ENCODE data around the gene TRPC6. TPM values are rescaled to one million over a fixed set of nuclear protein-coding genes. Genes with fewer than 3 reads are reported as not detected.

The TRPC6 gene
- total RNA-seq: under 1 TPM in 3 of 4 donors, not detected in 1; 0.11 to 0.29 (median 0.20) TPM

DNA sequence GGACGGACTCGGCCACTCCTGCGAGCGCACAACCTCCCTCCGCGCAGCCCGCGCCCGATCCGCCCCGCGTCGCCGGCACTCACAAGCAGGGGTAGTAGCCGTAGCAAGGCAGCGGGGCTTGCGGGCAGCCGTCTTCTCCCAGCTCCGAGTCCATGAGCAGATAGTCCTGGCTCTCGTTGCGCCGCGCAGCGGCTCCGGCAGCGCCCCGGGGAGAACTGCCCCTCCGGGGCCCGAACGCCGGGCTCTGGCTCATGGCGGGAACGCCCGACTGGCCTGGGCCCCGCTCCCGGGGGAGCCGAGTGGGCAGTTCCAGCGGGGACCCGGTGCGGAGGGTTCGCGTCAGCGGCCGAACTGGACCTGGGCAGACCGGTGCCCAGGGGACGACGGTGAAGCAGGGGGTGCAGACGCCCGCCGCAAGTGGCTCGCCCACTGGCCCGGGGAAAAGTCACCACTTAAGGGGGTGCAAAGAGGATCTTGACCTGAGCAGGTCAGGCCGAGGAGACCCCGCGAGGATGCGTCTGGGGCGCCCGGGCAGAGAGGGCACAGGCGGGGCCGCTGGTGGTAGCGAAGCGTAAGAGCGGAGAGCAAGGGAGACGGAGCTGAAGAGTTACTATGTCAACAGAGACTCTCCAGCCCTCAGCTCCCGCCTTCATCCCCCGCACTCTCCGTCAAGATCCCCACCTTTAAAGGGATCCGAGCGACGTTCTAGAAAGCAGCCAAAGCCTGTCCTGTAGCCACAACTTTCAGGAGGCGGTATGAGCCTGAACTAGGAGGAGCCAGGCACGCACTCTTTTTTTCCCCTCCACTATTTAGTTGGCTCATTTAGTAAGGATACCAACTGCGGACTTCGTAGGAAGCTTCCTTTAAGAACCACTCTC, at the start of gene TRPC6:
Gene TRPC6 (minus strand): TSS at position 757 of the 878 bp plus-strand sequence. CDS start 504 bp downstream, at position 253.
- Histone ChIP-seq H3K9me3 (peaks cover 0 to 3% (median 0%) of the 10 kb centered on the region in 3 donors), H3K27me3 (peaks cover 15 to 26% (median 16%) of the 10 kb centered on the region in 3 donors), H3K36me3 (no peaks in the 10 kb centered on the region), H3K4me1 (no peaks in the 10 kb centered on the region), H3K27ac (peak within 1 kb of the TSS; percentile 39 to 54 (median 42)), H3K4me3 (peak within 1 kb of the TSS; percentile 42 to 55 (median 48))
- in situ Hi-C loops (cut with MboI; ENCODE audit: low sequenced_read_pairs in 4 of 4) (no loop called here), intact Hi-C loops (cut with DNase I; ENCODE audit: low total_unique reads) (no loop called here)
- ATAC-seq: no peak
- DNase-seq: no peak
- TF ChIP-seq, protein P1, sequence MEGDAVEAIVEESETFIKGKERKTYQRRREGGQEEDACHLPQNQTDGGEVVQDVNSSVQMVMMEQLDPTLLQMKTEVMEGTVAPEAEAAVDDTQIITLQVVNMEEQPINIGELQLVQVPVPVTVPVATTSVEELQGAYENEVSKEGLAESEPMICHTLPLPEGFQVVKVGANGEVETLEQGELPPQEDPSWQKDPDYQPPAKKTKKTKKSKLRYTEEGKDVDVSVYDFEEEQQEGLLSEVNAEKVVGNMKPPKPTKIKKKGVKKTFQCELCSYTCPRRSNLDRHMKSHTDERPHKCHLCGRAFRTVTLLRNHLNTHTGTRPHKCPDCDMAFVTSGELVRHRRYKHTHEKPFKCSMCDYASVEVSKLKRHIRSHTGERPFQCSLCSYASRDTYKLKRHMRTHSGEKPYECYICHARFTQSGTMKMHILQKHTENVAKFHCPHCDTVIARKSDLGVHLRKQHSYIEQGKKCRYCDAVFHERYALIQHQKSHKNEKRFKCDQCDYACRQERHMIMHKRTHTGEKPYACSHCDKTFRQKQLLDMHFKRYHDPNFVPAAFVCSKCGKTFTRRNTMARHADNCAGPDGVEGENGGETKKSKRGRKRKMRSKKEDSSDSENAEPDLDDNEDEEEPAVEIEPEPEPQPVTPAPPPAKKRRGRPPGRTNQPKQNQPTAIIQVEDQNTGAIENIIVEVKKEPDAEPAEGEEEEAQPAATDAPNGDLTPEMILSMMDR (IDR thresholded peaks at IDR 0.05 in 4 of 5, conservative IDR thresholded peaks at IDR 0.05 in 1 of 5): no peak
- peak in 1 of 2 donors; percentile 2 for TF ChIP-seq POLR2A (IDR thresholded peaks at IDR 0.05)

DNA sequence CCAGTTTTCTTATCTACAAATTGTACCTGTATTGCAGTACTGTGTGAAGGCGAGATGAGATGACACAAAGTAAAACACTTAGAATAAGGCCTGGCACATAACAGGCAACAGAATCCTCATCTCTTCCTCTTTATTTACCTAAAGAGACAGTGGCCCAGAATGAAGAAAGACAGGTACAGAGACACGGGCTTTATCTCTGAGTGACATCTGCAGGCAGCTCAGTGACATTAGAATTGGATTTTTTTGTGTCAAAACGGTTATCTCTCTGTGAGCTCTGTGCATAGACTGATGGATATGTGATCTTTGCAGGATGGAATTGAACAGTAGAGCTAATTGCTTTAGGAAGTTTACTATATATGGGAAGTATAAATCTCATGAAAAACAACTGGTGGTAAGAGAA, 36.2 kb upstream of the TRPC6 start:
- H3K4me3 ChIP-seq: no peak overlapping the region
- no peak for ATAC-seq
- no peak for TF ChIP-seq POLR2A (IDR thresholded peaks at IDR 0.05)
- TF ChIP-seq, protein P1 (IDR thresholded peaks at IDR 0.05 in 4 of 5, conservative IDR thresholded peaks at IDR 0.05 in 1 of 5): no peak
- in situ Hi-C loops (cut with MboI; ENCODE audit: low sequenced_read_pairs in 4 of 4): no loop called here
- H3K4me1 ChIP-seq: no peaks in the 10 kb centered on the region
- no peaks in the 10 kb centered on the region for H3K9me3 ChIP-seq
- intact Hi-C loops (cut with DNase I; ENCODE audit: low total_unique reads): no loop called here
- no peaks in the 10 kb centered on the region for H3K36me3 ChIP-seq
- H3K27me3 ChIP-seq: no peaks in the 10 kb centered on the region
- H3K27ac ChIP-seq: no peak overlapping the region
- no peak for DNase-seq

DNA sequence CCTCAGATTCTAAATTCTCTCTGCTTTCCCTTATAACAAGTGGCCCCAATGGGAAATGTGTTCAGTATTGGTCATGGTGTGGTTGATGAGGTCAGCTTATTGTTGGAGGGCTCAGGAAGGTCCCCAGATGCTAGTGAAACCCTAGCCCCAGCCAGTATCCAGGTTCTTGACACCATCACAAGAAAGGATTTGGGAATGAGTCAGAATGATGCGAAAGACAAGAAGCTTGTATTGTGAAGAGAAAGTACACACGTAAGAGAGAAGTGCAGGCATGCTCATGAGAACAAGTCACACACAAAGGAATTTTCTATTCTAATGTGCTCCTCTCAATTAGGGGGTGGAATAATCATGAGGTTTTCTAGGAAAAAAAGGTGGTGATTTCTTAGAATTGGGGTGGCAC, 34.9 kb upstream of the TRPC6 start:
- DNase-seq: no peak
- Histone ChIP-seq H3K4me3 (no peak overlapping the region), H3K9me3 (no peaks in the 10 kb centered on the region), H3K27ac (no peak overlapping the region), H3K36me3 (no peaks in the 10 kb centered on the region), H3K27me3 (no peaks in the 10 kb centered on the region), H3K4me1 (no peaks in the 10 kb centered on the region)
- in situ Hi-C loops (cut with MboI; ENCODE audit: low sequenced_read_pairs in 4 of 4) (no loop called here), intact Hi-C loops (cut with DNase I; ENCODE audit: low total_unique reads) (no loop called here)
- ATAC-seq: no peak
- TF ChIP-seq, protein P1 (IDR thresholded peaks at IDR 0.05 in 4 of 5, conservative IDR thresholded peaks at IDR 0.05 in 1 of 5): no peak
- no peak for TF ChIP-seq POLR2A (IDR thresholded peaks at IDR 0.05)

GRCh38 chr11:101617735-101618332, 34.0 kb upstream of the TRPC6 start:
- no peak overlapping the region for H3K4me3 ChIP-seq
- no peaks in the 10 kb centered on the region for H3K36me3 ChIP-seq
- no peaks in the 10 kb centered on the region for H3K4me1 ChIP-seq
- no peaks in the 10 kb centered on the region for H3K27me3 ChIP-seq
- DNase-seq (no peak), ATAC-seq (no peak)
- in situ Hi-C loops (cut with MboI; ENCODE audit: low sequenced_read_pairs in 4 of 4): no loop called here
- no peaks in the 10 kb centered on the region for H3K9me3 ChIP-seq
- no peak overlapping the region for H3K27ac ChIP-seq
- intact Hi-C loops (cut with DNase I; ENCODE audit: low total_unique reads): no loop called here
- TF ChIP-seq POLR2A (IDR thresholded peaks at IDR 0.05): no peak
- TF ChIP-seq, protein P1 (IDR thresholded peaks at IDR 0.05 in 4 of 5, conservative IDR thresholded peaks at IDR 0.05 in 1 of 5): no peak
